HG03280 (cell line): ENCODE data around the gene SETD7.

Experiments used
- ATAC-seq: cut with Tn5 transposase; IDR thresholded peaks from one replicate; pipeline ENCODE4 v1.9.1; 2021; ENCODE audit warnings: mild to moderate bottlenecking, moderate library complexity; ENCODE audit not compliant: unreplicated experiment

SETD7 gene

GRCh38 chr4:139552517-139553307 lies 3.3 kb downstream of the SETD7 start:
- ATAC-seq = no peak

GRCh38 chr4:139550724-139551429 lies 5.1 kb downstream of the SETD7 start:
- no peak for ATAC-seq

- no peak for ATAC-seq
Measured at GRCh38 chr4:139547979-139548378, 8.0 kb downstream of the SETD7 start.

GRCh38 chr4:139540632-139541031 lies 15.4 kb downstream of the SETD7 start:
- ATAC-seq = no peak

GRCh38 chr4:139540161-139540560 lies 15.9 kb downstream of the SETD7 start:
- ATAC-seq = no peak

- ATAC-seq = no peak
Measured at GRCh38 chr4:139537292-139537691, 18.7 kb downstream of the SETD7 start.

GRCh38 chr4:139535871-139536234 lies 20.2 kb downstream of the SETD7 start:
- ATAC-seq = no peak

- ATAC-seq = no peak
Measured at GRCh38 chr4:139535228-139535870, 20.7 kb downstream of the SETD7 start.

GRCh38 chr4:139534287-139534950 lies 21.6 kb downstream of the SETD7 start:
- no peak for ATAC-seq

- ATAC-seq = no peak
Measured at GRCh38 chr4:139533511-139533910, 22.5 kb downstream of the SETD7 start.

GRCh38 chr4:139532947-139533346 lies 23.1 kb downstream of the SETD7 start:
- no peak for ATAC-seq

GRCh38 chr4:139530833-139531427 lies 25.1 kb downstream of the SETD7 start:
- ATAC-seq = no peak

- peak; percentile 62 for ATAC-seq
Measured at GRCh38 chr4:139528377-139529005, 27.5 kb downstream of the SETD7 start.

GRCh38 chr4:139526928-139527327 lies 29.1 kb downstream of the SETD7 start:
- ATAC-seq = no peak

- no peak for ATAC-seq
Measured at GRCh38 chr4:139525414-139525813, 30.6 kb downstream of the SETD7 start.

GRCh38 chr4:139524062-139524631 lies 31.9 kb downstream of the SETD7 start:
- no peak for ATAC-seq

- no peak for ATAC-seq
Measured at GRCh38 chr4:139523076-139523475, 32.9 kb downstream of the SETD7 start.

- ATAC-seq = no peak
Measured at GRCh38 chr4:139522457-139522856, 33.6 kb downstream of the SETD7 start.

- no peak for ATAC-seq
Measured at GRCh38 chr4:139521754-139522401, 34.1 kb downstream of the SETD7 start.

GRCh38 chr4:139515531-139515958 lies 40.5 kb downstream of the SETD7 start:
- no peak for ATAC-seq
